ENCODE results near the gene RGL2.
"Not testable (repeated sequence)": the region's sequence is repeated elsewhere in the genome, so short reads cannot be mapped to it uniquely, and the experiment has no call there.

Gene RGL2

GRCh38 chr6:33292996-33293682 is 5.6 kb downstream of the RGL2 start:
- no peak for DNase-seq

GRCh38 chr6:33290459-33290858 is 8.3 kb downstream of the RGL2 start:
- DNase-seq, result no peak

- DNase-seq, result no peak
These were observed 8.9 kb downstream of the RGL2 start for GRCh38 chr6:33289784-33290315.

GRCh38 chr6:33288921-33289783 is 9.6 kb downstream of the RGL2 start, which contains the start of the genes PFDN6 and WDR46:
Gene PFDN6, plus strand, starts transcription at chr6:33289601. Its CDS starts 256 bp downstream, at chr6:33289857.
Gene WDR46, minus strand, starts transcription at chr6:33289239. Its CDS starts 69 bp downstream, at chr6:33289170.
- DNase-seq, result peak; percentile 78

- DNase-seq, result no peak
These were observed 10.4 kb downstream of the RGL2 start for GRCh38 chr6:33288141-33288920.

- DNase-seq, result no peak
These were observed 11.5 kb downstream of the RGL2 start for GRCh38 chr6:33286946-33287914.

GRCh38 chr6:33285214-33285613 is 13.5 kb downstream of the RGL2 start:
- not testable (repeated sequence) for DNase-seq

GRCh38 chr6:33280539-33280938 is 18.2 kb downstream of the RGL2 start:
- no peak for DNase-seq

GRCh38 chr6:33279971-33280511 is 18.7 kb downstream of the RGL2 start:
- peak; percentile 13 for DNase-seq

GRCh38 chr6:33279257-33279695 is 19.5 kb downstream of the RGL2 start:
- no peak for DNase-seq

- no peak for DNase-seq
These were observed 19.9 kb downstream of the RGL2 start for GRCh38 chr6:33278810-33279209.

GRCh38 chr6:33278392-33278741 is 20.4 kb downstream of the RGL2 start:
- DNase-seq, result no peak

- DNase-seq, result peak; percentile 29
These were observed 20.9 kb downstream of the RGL2 start for GRCh38 chr6:33277663-33278391.

- peak; percentile 85 for DNase-seq
These were observed 21.7 kb downstream of the RGL2 start, which contains the start of gene B3GALT4 for GRCh38 chr6:33276864-33277662. Gene B3GALT4, plus strand, starts transcription at chr6:33277123. Its CDS starts 297 bp downstream, at chr6:33277420.

- no peak for DNase-seq
These were observed 22.2 kb downstream of the RGL2 start for GRCh38 chr6:33276581-33276863.

GRCh38 chr6:33275795-33276580 is 22.8 kb downstream of the RGL2 start:
- DNase-seq, result not testable (repeated sequence)

- DNase-seq, result no peak
These were observed 24.5 kb downstream of the RGL2 start for GRCh38 chr6:33273924-33274902.

Data from CD4-positive, alpha-beta T cell treated with Interleukin-17A for 4 hours (primary cell).